GM12873 (cell line): ENCODE data around the gene ZSWIM3.

Experiments
- TF ChIP-seq, protein P1 (sequence below): IDR thresholded peaks from 2 replicates; pipeline ENCODE4 v1.5.1; 2012; ENCODE audit warnings: low read depth, mild to moderate bottlenecking, moderate library complexity, low read length, control low read depth; ENCODE audit not compliant: insufficient read depth; ENCODE audit errors: missing control alignments

The ZSWIM3 gene

DNA sequence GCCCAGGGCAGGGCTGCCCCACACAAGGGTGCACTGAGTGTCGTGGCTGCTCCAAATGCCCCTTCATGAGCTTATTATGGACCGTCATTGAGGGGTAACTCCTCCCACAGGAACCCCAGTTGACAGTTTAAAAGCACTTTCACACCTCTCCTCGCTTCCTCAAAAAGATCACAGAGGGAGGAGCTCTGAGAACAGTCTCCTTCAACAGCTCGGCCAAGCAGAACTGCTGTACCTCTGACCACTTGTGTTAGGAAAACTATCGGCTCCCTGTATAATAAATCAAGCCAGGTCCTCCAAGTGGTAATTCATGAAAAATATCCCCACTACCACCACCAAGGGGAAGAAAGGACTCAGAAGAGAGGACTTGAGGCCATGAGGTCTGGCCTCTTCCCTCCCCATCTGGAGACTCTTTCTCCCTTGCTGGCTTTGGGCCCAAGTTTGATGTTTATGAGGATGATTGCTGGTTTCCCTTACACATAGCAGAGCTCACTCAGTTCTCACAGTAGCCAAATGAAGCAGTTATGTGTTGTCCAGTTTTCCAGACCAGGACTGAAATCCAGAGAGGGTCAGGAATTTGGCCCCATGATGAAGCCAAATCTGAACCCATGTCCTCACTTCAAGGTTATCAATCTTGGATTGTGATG lies 15.1 kb upstream of the ZSWIM3 start:
- TF ChIP-seq, protein P1, sequence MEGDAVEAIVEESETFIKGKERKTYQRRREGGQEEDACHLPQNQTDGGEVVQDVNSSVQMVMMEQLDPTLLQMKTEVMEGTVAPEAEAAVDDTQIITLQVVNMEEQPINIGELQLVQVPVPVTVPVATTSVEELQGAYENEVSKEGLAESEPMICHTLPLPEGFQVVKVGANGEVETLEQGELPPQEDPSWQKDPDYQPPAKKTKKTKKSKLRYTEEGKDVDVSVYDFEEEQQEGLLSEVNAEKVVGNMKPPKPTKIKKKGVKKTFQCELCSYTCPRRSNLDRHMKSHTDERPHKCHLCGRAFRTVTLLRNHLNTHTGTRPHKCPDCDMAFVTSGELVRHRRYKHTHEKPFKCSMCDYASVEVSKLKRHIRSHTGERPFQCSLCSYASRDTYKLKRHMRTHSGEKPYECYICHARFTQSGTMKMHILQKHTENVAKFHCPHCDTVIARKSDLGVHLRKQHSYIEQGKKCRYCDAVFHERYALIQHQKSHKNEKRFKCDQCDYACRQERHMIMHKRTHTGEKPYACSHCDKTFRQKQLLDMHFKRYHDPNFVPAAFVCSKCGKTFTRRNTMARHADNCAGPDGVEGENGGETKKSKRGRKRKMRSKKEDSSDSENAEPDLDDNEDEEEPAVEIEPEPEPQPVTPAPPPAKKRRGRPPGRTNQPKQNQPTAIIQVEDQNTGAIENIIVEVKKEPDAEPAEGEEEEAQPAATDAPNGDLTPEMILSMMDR: no peak

DNA sequence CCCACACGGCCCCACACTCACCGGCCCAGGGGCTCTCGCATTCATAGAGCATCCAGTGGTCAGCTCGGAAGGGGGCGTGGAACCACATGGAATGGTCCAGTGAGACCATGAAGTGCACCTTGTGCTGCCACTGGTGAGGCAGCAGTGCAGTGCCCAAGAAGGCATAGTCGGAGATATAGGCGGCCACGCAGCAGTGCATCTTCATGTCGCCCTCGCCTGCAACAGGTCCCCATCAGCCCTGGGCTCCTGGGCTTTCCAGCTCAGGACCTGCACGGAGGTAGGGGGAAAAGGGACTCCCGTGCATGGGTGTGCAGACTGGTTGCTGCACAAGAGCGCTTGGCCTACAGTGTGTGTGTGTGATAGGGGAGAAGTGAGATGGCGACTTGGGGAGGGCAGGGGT lies 13.9 kb upstream of the ZSWIM3 start:
- TF ChIP-seq, protein P1: no peak

DNA sequence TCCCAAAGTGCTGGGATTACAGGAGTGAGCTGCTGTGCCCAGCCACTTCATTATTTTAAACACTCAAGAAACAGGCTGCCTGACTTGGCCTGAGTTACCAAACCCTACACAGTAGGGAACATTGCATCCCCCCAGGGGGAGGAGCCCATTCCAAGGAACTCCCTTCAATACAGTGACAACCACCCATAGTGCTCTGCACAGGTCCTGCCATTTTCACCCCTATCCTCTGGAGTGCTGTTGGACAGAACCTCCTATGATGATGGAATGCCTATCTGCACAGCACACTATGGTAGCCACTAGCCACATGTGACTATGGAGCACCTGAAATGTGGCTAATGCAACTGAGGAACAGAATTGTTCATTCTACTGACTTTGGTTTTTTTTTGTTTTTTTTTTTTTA lies 12.0 kb upstream of the ZSWIM3 start:
- TF ChIP-seq, protein P1: no peak

DNA sequence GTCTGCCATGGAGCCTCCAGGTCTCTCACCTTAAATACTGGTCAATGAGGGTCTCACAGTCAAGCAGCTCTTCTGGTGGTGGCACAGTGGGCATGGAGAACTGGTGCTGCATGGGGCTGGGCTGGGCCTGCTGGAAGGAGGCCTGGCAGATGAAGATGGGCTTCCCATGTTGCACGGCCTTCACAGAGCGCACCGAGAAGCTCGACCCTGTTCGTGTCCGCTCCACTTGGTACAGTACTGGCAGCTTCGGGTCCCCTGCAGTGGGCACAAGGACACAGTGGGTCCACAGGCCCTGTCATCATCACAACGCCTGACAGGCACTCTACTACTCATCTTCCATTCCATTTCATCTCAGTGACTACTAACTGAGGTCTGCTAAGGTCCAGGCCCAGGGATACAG lies 9.0 kb upstream of the ZSWIM3 start:
- TF ChIP-seq, protein P1: no peak

DNA sequence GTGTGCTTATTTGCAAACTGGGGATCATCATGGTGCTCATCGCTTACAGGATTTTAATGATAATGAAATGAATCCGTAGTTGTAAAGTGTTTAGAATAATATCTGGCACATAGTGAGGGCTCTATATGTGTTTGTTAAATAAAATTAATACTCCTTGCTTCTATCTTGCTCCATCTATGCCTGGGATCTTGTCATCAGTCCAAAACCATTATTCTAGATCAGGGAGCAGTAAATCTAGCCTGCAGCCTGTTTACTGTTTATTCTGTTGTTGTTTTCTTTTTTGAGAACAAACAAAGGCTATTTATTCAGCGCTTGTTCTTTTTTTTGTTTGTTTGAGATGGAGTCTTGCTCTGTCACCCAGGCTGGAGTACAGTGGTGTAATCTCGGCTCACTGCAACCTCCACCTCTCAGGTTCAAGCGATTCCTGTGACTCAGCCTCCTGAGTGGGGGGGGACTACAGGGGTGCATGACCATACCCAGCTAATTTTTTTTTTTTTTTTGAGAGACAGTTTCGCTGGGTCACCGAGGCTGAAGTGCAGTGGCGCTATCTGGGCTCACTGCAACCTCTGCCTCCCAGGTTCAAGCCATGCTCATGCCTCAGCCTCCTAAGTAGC lies 8.3 kb upstream of the ZSWIM3 start:
- TF ChIP-seq, protein P1: no peak

GRCh38 chr20:45850238-45850637 lies 7.2 kb upstream of the ZSWIM3 start:
- TF ChIP-seq, protein P1: no peak

DNA sequence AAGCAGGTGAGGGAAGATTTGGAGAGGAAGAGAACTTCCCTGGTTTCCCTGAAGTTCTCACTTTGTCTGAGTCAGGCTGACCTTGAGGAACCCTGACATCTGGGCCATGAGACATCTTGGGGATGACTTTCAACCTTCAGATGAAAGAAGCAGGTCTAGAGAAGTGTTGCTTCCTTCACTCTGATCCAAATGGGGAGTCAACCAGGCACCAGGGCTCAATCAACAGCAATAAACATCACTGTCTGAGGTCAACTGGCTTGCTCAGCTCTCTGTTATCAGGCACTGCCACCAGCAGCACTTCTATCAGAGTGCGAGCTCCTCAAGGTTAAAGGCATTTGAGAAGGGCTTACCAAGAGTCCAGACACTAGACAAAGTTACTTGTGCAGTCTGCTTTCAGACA lies 6.5 kb upstream of the ZSWIM3 start:
- TF ChIP-seq, protein P1: no peak

- TF ChIP-seq, protein P1: no peak
Measured at GRCh38 chr20:45851501-45851900, 5.9 kb upstream of the ZSWIM3 start.
